ENCODE data around the gene NFYC.

DNA sequence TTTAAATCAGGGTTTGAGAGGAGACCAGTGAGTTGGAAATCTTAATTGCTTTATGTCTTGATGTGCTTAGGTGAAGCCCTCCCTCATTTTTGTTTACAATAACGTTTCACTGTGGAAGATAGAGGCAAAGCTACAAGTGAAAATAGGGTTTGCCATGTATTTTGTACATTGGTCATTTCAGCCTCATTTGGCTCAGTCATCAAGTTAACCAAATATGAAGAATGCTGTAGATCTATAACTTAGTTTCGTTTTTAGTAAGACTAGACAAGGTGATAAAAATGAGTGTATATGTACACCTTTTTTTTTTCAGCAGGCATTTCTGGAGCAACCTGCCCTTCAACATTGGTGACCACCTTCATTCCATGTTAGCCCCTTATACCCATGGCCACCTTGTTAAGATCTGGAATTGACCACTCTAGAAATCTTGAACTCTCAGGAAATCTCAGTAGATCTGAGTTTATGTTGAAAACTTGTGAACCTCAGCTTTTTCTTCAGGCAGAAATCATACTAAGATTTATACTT is 2.9 kb downstream of the NFYC start:
- TF ChIP-seq, protein P1, sequence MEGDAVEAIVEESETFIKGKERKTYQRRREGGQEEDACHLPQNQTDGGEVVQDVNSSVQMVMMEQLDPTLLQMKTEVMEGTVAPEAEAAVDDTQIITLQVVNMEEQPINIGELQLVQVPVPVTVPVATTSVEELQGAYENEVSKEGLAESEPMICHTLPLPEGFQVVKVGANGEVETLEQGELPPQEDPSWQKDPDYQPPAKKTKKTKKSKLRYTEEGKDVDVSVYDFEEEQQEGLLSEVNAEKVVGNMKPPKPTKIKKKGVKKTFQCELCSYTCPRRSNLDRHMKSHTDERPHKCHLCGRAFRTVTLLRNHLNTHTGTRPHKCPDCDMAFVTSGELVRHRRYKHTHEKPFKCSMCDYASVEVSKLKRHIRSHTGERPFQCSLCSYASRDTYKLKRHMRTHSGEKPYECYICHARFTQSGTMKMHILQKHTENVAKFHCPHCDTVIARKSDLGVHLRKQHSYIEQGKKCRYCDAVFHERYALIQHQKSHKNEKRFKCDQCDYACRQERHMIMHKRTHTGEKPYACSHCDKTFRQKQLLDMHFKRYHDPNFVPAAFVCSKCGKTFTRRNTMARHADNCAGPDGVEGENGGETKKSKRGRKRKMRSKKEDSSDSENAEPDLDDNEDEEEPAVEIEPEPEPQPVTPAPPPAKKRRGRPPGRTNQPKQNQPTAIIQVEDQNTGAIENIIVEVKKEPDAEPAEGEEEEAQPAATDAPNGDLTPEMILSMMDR (IDR thresholded peaks at IDR 0.05), result no peak
- TF ChIP-seq POLR2A (IDR thresholded peaks at IDR 0.05) (no peak), EP300 (IDR thresholded peaks at IDR 0.05) (no peak), POLR2AphosphoS5 (IDR thresholded peaks at IDR 0.05) (no peak)
